Glomerular visceral epithelial cell (primary cell): ENCODE measurements around the gene DSCAML1.

Source experiments
- DNase-seq: peaks from one replicate; pipeline ENCODE4 v3.0.0-alpha.2; 2016; ENCODE audit errors: extremely low spot score

DSCAML1 gene, protein sequence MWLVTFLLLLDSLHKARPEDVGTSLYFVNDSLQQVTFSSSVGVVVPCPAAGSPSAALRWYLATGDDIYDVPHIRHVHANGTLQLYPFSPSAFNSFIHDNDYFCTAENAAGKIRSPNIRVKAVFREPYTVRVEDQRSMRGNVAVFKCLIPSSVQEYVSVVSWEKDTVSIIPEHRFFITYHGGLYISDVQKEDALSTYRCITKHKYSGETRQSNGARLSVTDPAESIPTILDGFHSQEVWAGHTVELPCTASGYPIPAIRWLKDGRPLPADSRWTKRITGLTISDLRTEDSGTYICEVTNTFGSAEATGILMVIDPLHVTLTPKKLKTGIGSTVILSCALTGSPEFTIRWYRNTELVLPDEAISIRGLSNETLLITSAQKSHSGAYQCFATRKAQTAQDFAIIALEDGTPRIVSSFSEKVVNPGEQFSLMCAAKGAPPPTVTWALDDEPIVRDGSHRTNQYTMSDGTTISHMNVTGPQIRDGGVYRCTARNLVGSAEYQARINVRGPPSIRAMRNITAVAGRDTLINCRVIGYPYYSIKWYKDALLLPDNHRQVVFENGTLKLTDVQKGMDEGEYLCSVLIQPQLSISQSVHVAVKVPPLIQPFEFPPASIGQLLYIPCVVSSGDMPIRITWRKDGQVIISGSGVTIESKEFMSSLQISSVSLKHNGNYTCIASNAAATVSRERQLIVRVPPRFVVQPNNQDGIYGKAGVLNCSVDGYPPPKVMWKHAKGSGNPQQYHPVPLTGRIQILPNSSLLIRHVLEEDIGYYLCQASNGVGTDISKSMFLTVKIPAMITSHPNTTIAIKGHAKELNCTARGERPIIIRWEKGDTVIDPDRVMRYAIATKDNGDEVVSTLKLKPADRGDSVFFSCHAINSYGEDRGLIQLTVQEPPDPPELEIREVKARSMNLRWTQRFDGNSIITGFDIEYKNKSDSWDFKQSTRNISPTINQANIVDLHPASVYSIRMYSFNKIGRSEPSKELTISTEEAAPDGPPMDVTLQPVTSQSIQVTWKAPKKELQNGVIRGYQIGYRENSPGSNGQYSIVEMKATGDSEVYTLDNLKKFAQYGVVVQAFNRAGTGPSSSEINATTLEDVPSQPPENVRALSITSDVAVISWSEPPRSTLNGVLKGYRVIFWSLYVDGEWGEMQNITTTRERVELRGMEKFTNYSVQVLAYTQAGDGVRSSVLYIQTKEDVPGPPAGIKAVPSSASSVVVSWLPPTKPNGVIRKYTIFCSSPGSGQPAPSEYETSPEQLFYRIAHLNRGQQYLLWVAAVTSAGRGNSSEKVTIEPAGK (N-terminal part only)

DNA sequence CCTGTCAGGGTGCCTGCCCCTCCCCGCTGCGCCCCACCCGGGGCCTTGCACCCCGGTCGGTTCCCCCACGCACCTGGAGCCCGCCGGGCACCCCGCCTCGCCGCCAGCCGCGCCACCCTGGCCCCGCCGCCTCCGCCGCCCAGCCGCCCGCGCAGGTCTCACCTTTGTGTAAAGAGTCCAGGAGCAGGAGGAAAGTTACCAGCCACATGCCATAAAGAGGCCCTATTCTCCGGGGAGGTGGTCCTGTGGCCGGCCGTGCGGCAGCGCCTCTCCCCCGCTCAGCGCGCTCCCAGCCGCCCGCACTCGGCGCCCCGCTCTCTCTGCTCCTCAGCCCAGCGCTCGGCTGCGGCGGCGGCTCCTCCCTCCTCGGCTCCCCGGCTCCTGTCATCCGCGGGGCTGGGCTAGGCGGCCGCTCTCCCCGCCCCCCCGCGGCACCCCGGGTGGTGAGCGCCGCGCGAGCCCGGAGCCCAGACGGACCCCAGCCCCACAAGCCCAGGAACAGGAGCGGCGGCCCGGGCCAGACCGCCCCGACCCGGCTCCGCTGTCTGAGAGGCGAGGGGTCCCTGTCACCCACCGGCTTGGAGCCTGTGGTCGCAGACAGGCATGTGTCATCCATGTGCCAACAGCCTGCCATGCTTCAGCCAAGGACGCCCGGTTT lies at the start of gene DSCAML1:
Gene DSCAML1, minus strand, starts transcription at position 345 of the 658 bp plus-strand sequence. Its CDS starts 137 bp downstream, at position 208.
- DNase-seq, result no peak

DNA sequence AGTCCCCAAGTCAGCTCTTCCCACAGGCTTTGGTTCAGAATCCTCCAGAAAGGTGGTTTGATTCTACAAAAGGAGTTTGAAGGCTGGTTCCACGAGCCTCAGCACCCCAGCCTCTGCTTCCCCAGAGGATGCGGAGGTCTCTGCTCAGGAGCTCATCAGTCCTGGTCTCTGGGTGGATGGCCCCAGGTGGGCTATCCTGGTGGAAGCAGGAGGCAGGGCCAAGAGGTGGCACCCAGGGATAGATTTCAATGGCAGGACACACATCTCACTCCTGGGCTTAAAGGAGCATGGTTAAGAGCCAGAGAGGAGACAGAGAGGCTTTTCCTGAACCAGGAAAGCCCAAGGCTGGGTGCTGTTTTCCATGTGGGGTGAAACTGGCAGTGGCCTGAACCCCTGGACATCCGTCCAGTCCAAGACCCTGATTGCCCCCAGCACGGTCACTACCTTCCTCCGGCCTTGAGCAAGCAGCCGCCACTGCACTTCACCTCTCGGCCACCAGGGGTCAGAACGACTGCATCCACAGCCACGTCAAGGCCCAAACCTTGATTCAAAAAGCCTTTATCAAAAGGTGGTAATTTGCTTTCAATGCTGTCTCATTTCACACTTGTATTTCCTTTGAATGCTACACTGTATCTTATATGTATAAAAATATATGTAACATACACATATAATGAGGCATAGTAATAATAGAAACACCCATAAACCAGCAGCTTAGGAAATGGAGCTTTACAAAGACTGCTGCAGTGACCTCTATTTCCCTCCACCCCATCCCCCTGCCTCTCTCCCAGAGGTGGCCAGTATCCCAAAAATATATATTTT lies 46.9 kb upstream of the DSCAML1 start:
- DNase-seq, result peak; percentile 60

DNA sequence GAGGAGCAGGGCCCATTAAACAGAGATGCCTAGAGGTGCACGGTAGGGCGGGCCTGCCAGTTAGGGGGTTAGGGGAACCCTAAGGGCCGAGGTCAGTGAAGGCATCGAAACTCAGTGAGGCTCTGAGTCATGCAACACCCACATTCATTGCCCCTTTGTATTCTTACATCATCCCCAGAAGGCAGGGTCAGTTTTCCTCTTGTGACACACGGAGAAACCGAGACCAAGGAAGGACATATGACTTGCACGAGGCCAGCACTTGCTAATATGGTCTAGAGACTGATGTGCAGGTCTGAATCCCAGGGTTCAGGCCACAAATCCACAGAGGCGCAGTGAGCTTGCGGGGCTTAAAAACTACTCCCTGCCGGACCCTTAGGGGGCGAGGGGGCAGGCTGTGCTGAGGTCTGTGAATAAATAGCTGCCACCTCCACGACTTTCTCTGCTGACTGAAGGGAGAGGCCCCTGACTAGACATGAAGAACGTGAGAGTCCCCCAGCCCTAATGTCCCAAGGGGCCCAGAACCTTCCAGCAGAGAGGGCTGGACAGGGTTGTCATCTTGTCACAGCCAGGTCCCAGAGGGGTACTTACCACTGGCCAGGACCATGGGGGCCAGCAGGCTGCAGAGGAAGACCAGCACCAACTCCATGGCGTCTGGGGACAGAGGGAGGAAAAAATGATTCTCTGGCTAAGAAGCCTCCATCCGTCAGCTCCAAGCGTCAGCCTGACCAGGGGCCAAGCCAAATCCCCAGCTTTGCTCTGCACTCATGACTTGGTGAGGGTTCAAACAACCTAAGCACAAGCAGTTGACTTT lies 45.3 kb upstream of the DSCAML1 start:
- DNase-seq, result no peak

DNA sequence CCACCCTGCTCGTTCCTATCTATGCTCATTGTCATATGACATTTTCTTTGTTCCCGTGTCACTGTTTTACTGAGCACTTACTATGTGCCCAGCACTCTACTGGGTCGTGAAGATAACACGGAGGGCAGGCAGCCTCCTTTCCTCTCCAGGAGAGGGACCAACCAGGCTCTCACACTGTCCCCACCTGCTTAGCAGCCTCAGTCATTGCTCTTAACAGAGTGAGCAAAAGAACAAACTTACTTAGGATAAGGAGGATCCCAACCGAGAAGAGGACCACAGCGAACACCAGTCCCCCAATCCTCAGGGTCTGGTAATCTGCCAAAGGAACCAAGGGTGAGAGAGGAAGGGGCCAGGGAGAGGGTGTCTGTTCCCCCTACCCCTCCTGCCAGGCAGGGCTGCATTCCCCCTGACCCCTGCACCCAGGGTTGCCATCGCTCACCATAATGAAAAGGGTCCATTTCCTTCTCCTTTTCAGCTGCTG lies 44.6 kb upstream of the DSCAML1 start:
- no peak for DNase-seq

DNA sequence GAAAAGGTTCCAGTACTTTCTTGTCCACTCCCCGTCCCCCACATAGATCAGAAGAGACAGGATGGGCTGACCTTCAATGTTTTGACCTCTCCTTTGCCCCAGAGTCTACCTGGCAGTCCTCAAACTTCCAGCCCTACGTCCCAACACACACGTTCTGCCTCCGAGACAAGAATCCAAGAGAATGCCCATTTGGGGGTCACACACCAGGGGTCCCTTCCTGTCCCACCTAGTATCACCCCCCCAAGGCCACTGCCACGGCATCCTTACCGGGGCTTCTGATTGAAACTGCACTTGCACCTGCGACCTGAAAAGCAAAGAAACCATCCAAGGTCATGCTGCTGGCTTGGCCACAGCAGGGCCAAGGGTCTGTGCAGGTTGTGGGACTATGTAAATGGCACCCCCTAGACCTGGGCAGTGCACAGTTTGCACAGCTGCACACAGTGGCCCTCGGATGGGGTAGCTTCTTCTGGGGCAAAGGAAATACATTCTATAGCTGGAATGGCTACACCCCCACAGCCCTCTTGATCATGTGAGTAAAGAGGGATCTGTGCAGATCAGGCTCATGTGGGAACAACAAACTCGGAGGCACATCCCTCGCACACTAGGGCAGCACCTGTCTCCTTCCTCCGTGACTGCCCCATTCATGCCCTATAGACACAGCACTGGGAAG lies 44.0 kb upstream of the DSCAML1 start:
- DNase-seq, result no peak

DNA sequence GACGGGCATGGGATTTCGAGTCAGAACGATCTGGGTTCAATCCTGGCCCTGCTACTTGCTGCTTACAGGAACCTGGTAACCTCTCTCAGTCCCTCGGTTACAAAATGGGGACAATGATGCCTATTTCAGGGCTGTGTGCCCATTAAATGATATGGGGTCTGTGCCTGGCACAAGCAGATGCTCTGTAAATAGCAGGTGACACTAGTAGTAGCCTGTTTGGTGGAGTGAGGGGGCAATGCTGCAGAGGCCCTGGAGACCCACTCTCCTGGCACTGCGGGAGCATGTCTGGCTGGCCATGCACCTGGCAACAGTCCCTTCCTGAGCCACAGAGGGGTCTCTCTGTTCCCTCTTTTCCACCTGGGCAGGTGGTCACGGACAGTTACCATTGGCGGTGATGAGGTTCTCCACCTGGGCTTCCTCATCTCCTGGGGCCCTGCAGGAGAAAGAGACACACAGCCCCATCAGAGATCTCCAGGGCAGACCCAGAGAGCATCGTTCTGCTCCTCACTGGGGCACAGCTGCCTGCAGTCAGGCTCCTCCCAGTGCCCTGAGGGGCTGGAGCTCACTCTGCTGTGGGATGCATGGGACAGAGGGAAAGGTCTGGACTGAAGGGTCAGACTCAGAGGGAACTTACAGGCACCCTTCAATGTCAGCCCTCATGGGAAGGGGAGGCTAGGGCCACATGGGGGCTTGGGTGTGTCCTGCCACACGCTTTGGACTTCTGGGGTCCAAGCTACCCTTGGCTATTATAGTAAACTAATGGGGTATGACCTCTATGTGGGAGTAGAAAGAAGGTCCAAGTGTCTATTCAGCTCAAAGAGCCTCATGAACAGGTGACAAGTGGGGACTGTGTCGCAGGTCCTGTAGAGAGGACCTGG lies 43.2 kb upstream of the DSCAML1 start:
- no peak for DNase-seq

DNA sequence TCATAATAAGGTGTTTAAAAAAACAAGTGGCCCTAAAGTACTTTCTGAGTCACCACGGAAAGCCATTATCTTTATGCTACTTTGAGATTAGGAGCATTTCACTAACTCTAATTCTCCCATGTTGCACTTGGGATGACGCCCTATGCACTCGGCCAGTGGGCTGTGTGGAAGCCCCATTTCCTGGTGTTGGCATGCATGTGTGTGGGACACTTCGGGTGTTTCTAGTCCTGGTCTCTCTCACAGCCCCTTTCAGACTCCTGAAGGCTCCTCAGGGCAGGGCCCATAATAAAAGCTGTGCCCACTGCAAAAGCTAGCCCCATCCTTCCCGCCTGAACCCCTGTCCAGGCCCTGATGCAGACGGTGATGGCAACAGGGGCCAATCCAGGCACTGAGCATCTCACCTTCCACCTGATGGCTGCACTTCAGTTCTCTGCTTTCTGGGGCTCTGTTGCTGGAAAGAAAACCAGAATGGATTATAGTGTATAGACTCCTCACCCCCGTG lies 42.4 kb upstream of the DSCAML1 start:
- no peak for DNase-seq

DNA sequence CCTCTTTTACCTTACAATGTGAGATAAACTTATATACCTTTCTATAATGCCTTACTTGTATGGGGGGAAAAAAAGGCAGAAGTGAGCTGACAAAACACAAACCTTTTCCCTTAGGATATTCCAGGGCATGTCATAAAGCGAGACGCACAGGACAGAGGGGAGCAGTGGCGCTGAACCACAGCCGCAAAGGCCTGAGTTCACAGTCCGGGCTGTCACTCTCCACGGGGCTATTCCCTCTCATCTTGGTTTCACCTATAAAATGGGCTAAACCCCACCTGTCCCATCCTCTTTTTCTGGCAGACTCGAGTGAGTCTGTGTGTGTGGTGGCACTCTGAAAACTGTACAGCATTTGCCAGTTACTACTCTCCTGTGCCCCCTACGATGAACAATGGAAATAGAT lies 41.9 kb upstream of the DSCAML1 start:
- no peak for DNase-seq

DNA sequence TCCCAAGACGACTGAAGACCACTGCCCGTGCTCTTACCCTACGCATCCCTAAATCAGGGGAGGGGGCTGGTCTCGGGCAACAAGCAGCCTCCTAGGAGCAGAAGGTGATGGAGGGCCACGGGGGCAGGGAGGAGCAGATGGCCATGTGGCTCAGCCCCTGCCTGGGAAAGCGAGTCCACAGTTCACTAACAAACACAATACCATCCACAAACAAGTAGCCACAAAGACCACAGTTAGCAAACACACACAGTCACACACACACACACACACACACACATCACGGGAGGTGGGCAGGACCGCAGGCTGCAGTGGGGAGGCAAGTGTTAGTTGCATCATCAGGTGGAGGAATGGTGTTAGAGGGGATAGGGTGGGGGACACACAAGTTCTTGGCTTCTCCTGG lies 40.8 kb upstream of the DSCAML1 start:
- DNase-seq, result no peak

DNA sequence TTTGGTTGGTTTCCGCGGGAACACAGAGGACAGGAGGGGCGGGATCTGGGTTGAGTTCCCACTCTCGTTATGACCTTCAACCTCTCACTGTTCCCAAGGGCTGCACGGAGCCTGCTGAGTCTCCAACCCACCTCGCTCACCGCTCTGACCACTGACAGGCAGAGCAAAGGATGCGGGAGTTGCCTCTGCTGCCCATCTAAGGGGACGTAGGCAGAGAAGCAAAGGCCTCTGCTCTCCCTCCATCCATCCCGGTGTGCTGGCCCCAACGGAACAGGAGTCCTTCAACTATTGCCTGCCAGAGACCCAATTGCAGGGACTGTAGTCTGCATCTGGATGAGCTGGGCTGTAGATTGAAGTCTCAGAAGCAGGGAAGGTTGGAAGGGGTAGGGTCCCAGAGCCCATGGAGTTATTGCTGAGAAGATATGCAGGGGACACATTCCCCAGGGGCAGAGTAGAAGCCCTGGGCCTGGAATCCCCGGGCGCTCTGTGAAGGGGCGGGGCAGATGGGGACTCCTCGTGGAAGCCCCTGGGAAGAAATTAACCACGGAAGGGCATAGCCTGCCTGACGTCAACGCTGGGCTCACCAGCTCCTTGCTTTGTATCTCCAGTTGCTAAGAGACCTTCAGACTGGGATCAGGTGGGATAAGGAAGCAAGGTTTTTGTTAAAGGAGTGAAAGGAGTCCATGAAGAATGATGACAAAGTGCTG lies 40.2 kb upstream of the DSCAML1 start:
- DNase-seq, result peak; percentile 32

DNA sequence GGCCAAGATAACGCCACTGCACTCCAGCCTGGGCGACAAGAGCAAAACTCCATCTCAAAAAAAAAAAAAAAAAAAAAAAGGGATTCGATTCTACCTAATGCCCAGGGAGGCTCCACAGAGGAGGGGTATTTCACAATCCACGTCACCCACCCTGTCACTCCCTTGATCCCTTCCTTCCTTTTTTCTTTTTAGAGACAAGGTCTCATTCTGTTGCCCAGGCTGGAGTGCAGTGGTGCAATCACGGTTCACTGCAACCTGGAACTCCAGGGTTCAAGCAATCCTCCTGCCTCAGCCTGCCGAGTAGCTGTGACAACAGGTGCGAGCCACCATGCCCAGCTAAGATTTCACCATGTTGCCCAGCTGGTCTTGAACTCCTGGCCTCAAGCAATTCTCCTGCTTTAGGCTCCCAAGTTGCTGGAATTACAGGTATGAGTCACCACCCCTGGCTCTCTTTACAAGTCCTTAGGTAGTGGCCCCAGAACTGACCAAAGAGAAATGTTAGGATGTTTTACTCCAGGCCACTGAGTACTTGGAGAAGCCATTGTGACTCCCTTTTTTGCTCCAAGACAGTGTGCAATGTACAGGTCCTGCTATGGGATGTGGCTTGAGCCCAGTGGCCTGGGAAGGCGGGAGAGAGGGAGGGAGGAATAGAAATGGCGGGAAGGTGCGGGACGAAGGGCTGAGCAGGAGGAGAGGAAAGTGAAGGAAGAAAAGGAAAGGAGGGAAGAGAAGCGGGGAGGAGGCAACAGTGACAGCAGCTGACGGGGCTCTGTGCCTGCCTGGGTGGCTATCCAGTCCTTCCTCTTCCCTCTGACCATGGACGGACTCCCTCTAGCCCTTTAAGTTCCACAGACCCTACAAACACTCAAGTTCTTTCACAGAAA lies 39.3 kb upstream of the DSCAML1 start:
- no peak for DNase-seq

DNA sequence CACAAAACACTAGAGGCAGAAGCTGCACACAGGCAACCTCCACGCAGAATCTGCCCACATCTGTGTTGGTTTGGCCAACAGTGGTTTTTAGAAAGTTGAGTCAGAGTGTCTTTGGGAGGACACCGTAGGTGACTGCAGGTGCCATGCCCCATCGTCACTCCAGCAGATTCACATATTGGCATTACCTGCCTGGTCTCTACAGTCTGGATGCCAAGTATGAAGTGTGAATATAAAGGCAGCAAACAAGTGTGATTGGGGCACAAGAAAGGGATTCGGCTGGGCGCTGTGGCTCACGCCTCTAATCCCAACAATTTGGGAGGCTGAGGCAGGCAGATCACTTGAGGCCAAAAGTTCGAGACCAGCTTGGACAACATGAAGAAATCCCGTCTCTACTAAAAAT lies 38.6 kb upstream of the DSCAML1 start:
- DNase-seq, result no peak

DNA sequence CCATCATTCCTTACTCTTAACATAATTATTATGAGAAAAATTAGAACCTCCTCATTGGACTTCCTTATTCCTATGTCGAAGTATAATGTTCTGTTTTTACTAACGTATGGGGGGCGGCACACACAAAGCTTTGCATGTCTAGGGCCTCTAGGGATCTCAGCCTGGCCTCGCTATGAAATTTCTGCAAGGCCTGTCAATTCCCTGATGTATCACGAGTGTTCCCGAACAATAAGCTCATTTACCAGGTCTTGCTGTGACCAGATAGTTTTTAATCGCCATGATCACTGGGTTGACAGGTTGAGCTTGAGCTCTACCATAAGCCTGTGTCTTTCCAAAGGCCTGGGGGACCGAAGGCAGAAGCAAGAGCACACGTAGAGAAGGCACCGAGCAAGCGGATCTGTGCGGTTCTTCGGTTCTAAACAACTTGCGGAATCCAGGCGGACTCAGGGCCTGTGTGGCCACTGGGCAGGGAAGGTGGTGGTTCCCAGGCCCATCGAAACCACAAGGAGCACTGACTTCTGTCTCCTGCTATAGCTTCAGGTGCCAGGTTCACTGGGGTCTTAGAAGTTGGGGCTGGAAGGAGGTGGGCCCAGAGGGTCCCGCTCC lies 37.9 kb upstream of the DSCAML1 start:
- DNase-seq, result no peak

DNA sequence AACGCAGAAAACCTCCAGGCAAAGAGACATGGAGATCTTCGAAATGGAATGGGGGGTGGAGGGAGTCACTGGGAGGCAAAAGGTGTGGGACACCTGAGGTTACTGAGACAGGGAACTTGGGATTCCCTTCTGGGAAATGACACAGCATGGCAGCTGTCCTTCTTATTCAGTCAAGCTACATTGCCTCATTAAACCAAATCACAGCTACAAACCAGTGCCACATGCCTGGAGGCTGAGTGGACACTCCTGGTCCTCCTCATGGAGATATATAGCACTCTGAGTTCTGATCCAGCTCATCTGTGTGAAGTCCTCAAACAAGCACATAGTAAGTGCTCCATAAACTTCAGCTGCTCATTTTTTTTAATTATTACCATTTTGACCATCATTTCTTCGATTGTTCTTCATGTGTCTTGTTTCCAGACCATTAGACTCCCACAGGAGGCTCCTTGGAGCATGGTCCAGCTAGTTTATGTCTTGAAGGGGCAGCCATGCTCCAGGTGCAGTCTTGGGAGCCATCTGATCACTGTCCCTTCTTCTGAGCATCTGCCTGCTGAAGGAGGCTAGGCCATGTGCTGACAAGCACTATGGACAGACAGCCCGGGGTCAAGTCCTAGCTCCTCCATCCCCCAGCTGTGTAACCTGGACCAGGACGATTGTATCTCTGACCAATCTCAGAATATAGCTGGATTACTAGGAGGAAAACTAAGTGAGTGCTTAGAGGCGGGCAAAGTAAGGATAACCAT lies 37.2 kb upstream of the DSCAML1 start:
- no peak for DNase-seq

DNA sequence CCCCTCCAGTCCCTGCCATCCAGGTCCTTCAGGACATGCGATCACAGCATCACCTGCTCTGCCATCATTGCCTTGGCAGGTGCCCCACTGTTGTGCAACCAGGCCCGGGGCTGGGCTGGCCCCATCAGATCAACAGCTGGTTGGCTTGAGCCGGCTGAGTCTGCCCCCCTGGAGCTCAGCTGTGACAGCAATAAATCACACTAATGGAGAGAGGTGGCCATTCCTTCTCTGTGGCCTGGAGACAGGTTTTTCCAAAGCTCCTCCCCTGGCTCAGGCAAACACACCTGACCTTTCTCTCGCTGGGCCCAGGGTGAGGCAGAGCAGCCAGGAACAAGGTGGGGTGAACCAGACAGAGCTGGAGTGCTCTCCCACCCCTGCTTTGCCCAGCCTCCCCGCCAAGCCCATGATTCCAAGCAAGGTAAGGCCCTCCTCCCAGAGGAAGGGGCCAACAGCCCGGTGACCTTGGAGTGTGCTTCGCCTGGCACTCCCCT lies 36.4 kb upstream of the DSCAML1 start:
- DNase-seq, result peak; percentile 65
